ENCODE measurements around the gene ZNF462. TPM values are rescaled to one million over a fixed set of nuclear protein-coding genes. Genes with fewer than 3 reads are reported as not detected.

Gene ZNF462
- total and polyA plus RNA-seq, 12 donors = 4.9 to 86.9 (median 38.5) TPM

DNA sequence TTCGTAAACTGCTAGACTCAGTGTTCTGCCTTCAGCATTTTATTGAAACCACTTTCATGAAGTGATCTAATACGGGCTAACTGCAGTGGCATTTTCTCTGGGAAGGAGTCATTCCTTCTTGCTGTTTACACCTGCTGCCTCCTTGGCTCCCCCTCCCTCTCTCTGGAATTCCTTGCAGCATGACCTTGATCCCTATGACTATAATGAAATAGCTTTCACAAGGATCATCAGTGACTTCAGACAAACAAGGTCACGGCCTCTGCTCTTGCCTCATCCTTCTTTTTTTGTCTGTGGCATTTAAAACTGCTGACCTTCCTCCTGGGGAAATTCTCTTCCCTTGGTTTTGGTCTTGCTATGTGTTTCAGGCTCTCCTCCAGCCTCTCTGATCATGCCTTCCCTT lies 90.2 kb downstream of the ZNF462 start:
- Histone ChIP-seq H3K9me3 (replicated peaks in 1 of 3) (no peaks in the 10 kb centered on the region), H3K4me3 (no peak overlapping the region), H3K27me3 (no peaks in the 10 kb centered on the region), H3K4me1 (replicated peaks in 1 of 2) (peaks cover 12 to 27% of the 10 kb centered on the region in 2 donors), H3K27ac (peak overlapping the region in 4 of 5 donors; percentile 53 to 76 (median 74)), H3K36me3 (replicated peaks in 1 of 2) (no peaks in the 10 kb centered on the region)
- intact Hi-C loops (cut with DNase I) = no loop called here
- peak; percentile 43 to 85 (median 70) for DNase-seq
- TF ChIP-seq, protein P1, sequence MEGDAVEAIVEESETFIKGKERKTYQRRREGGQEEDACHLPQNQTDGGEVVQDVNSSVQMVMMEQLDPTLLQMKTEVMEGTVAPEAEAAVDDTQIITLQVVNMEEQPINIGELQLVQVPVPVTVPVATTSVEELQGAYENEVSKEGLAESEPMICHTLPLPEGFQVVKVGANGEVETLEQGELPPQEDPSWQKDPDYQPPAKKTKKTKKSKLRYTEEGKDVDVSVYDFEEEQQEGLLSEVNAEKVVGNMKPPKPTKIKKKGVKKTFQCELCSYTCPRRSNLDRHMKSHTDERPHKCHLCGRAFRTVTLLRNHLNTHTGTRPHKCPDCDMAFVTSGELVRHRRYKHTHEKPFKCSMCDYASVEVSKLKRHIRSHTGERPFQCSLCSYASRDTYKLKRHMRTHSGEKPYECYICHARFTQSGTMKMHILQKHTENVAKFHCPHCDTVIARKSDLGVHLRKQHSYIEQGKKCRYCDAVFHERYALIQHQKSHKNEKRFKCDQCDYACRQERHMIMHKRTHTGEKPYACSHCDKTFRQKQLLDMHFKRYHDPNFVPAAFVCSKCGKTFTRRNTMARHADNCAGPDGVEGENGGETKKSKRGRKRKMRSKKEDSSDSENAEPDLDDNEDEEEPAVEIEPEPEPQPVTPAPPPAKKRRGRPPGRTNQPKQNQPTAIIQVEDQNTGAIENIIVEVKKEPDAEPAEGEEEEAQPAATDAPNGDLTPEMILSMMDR (IDR thresholded peaks at IDR 0.05) = no peak
- no peak for TF ChIP-seq POLR2A (IDR thresholded peaks at IDR 0.05)
- 44 to 51% (median 50%) methylated on average over 3 of the region's 3 CpGs for WGBS, 4 donors

DNA sequence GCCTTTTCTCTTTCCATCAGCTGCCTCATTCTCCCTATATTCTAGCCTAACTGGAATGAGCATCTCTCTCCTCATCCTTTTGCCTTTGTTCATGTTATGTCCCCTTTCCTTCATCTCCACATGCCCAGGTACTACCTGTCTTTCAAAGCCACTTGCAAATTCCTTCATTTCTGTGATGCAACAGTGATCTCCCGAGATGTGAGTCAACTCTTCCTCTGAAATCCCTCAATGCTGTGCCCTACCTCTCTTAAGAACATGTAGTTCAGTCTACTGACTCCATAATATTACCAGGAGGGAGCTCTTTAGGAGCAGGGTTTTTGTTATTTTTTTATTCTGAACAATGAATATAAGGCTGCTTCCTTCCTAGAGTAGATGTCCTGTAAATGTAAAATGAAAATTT lies 91.6 kb downstream of the ZNF462 start:
- WGBS, 4 donors = 67 to 91% (median 81%) methylated on average over 1 of the region's 1 CpG
- intact Hi-C loops (cut with DNase I) = no loop called here
- H3K4me1 ChIP-seq (replicated peaks in 1 of 2) = peaks cover 12 to 27% of the 10 kb centered on the region in 2 donors
- no peak overlapping the region for H3K4me3 ChIP-seq
- no peaks in the 10 kb centered on the region for H3K9me3 ChIP-seq (replicated peaks in 1 of 3)
- H3K36me3 ChIP-seq (replicated peaks in 1 of 2) = no peaks in the 10 kb centered on the region
- DNase-seq = no peak
- no peak overlapping the region for H3K27ac ChIP-seq
- TF ChIP-seq, protein P1 (IDR thresholded peaks at IDR 0.05) = no peak
- no peak for TF ChIP-seq POLR2A (IDR thresholded peaks at IDR 0.05)
- no peaks in the 10 kb centered on the region for H3K27me3 ChIP-seq

DNA sequence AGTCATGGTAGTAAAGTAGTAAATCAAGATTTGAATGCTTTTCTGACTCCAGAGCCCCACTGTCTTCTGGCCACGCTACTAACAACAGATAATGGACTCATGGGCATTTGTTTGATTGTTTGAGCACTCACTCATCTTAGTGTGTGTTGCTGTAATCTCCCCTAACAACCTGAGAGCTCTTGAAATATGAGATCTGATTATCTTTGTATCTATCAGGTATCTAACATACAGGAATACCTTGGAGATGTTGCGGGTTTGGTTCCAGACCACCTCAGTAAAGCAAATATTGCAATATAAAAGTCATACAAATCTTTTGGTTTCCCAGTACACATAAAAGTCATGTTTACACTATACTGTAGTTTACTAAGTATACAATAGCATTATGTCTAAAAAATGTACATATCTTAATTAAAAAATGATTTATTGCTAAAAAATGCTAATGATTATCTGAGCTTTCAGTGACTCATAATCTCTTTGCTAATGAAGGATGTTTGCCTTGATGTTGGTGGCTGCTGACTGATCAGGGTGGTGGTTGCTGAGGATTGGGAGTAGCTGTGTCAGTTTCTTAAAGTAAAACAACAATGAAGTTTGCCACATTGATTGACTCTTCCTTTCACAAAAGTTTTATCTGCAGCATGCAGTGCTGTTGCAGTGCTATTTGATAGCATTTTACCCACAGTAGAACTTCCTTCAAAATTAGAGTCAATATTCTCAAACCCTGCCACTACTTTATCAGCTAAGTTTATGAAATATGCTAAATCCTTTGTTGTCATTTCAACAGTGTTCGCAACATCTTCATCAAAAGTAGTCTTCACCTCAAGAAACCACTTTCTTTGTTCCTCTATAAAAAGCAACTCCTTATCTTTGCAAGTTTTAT lies 92.2 kb downstream of the ZNF462 start:
- Histone ChIP-seq H3K27ac (peak overlapping the region in 1 of 5 donors; percentile 11), H3K4me3 (no peak overlapping the region), H3K4me1 (replicated peaks in 1 of 2) (peaks cover 12 to 27% of the 10 kb centered on the region in 2 donors), H3K36me3 (replicated peaks in 1 of 2) (no peaks in the 10 kb centered on the region), H3K9me3 (replicated peaks in 1 of 3) (no peaks in the 10 kb centered on the region), H3K27me3 (no peaks in the 10 kb centered on the region)
- intact Hi-C loops (cut with DNase I) = no loop called here
- TF ChIP-seq POLR2A (IDR thresholded peaks at IDR 0.05) = no peak
- TF ChIP-seq, protein P1 (IDR thresholded peaks at IDR 0.05) = no peak
- no peak for DNase-seq
- WGBS, 4 donors = 89 to 97% (median 89%) methylated on average over 3 of the region's 3 CpGs

DNA sequence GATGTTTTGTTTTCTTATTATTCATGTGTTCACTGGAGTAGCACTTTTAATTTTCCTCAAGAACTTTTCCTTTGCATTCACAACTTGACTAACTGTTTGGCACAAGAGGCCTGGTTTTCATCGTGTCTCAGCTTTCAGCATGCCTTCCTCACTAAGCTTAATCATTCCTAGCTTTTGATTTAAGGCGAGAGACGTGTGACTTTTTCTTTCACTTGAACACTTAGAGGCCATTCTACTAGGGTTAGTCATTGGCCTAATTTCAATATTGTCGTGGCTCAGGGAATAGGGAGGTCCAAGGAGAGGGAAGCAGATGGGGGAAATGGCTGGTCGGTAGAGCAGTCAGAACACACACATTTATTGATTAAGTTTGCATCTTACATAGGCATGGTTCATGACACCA lies 94.0 kb downstream of the ZNF462 start:
- H3K27me3 ChIP-seq = no peaks in the 10 kb centered on the region
- H3K27ac ChIP-seq = no peak overlapping the region
- WGBS, 4 donors = 52 to 66% (median 58%) methylated on average over 5 of the region's 5 CpGs
- H3K9me3 ChIP-seq (replicated peaks in 1 of 3) = no peaks in the 10 kb centered on the region
- no peak for DNase-seq
- peaks cover 15 to 27% of the 10 kb centered on the region in 2 donors for H3K4me1 ChIP-seq (replicated peaks in 1 of 2)
- H3K4me3 ChIP-seq = no peak overlapping the region
- TF ChIP-seq, protein P1 (IDR thresholded peaks at IDR 0.05) = no peak
- no peak for TF ChIP-seq POLR2A (IDR thresholded peaks at IDR 0.05)
- H3K36me3 ChIP-seq (replicated peaks in 1 of 2) = no peaks in the 10 kb centered on the region
- intact Hi-C loops (cut with DNase I) = no loop called here
